Measurements from ENCODE around the gene ATXN1. TPM values are rescaled to one million over a fixed set of nuclear protein-coding genes. Genes with fewer than 3 reads are reported as not detected.
A peak's percentile ranks its signal among the peaks of the same experiment; 100 is the strongest.

Gene ATXN1
- total RNA-seq, 1 donor from 2014 or later: 18.4 TPM

DNA sequence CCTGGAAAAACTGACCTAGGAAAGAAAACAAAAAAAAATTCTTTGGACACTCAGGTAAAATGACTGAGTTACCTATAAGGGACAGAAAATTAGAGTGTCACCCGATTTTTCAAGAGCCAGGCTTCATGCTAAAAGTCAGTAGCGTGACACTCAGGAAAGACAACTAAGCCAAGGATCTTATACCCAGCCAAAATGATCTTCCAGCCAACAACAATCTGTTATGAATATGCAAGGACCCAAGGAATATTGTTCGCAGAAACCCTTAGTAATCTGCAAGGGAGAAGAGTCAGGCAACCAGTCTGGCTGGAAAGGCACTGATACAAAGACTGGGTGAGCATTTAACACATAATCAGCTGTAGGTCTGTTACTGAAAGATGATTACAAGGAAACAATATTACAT is 319.2 kb downstream of the ATXN1 start:
- Histone ChIP-seq H3K4me3 (ENCODE audit: low read depth, low read length) (no peak overlapping the region), H3K36me3 (ENCODE audit: control insufficient read depth, insufficient read depth, low read length) (no peaks in the 10 kb centered on the region), H3K27me3 (ENCODE audit: control insufficient read depth, insufficient read depth, low read length) (no peaks in the 10 kb centered on the region)
- DNase-seq (ENCODE audit: low read depth) (no peak), FAIRE-seq (no peak)
- TF ChIP-seq, protein P1, sequence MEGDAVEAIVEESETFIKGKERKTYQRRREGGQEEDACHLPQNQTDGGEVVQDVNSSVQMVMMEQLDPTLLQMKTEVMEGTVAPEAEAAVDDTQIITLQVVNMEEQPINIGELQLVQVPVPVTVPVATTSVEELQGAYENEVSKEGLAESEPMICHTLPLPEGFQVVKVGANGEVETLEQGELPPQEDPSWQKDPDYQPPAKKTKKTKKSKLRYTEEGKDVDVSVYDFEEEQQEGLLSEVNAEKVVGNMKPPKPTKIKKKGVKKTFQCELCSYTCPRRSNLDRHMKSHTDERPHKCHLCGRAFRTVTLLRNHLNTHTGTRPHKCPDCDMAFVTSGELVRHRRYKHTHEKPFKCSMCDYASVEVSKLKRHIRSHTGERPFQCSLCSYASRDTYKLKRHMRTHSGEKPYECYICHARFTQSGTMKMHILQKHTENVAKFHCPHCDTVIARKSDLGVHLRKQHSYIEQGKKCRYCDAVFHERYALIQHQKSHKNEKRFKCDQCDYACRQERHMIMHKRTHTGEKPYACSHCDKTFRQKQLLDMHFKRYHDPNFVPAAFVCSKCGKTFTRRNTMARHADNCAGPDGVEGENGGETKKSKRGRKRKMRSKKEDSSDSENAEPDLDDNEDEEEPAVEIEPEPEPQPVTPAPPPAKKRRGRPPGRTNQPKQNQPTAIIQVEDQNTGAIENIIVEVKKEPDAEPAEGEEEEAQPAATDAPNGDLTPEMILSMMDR (IDR thresholded peaks at IDR 0.05; ENCODE audit: insufficient read depth, low read length, severe bottlenecking): no peak

DNA sequence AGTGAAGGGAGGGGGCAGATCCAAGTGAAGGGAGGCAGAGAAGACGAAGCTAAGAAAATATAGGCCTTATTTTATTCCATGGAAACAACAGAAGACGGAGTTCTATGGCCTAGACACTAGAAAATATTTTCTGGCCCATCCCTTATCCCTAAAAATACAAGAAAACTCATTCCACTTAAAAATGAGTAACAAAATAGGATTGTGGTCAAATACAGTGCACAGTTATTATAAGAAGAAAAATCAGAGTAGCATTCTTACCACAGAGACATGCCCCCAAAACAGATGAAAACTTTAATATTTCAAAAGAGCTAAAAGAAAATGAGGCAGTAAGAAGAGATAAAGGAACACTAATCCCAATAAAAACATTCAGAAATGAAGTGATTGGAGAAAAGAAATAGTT is 320.0 kb downstream of the ATXN1 start:
- no peak overlapping the region for H3K4me3 ChIP-seq (ENCODE audit: low read depth, low read length)
- no peaks in the 10 kb centered on the region for H3K27me3 ChIP-seq (ENCODE audit: control insufficient read depth, insufficient read depth, low read length)
- no peaks in the 10 kb centered on the region for H3K36me3 ChIP-seq (ENCODE audit: control insufficient read depth, insufficient read depth, low read length)
- TF ChIP-seq, protein P1 (IDR thresholded peaks at IDR 0.05; ENCODE audit: insufficient read depth, low read length, severe bottlenecking): no peak
- FAIRE-seq: no peak
- no peak for DNase-seq (ENCODE audit: low read depth)

DNA sequence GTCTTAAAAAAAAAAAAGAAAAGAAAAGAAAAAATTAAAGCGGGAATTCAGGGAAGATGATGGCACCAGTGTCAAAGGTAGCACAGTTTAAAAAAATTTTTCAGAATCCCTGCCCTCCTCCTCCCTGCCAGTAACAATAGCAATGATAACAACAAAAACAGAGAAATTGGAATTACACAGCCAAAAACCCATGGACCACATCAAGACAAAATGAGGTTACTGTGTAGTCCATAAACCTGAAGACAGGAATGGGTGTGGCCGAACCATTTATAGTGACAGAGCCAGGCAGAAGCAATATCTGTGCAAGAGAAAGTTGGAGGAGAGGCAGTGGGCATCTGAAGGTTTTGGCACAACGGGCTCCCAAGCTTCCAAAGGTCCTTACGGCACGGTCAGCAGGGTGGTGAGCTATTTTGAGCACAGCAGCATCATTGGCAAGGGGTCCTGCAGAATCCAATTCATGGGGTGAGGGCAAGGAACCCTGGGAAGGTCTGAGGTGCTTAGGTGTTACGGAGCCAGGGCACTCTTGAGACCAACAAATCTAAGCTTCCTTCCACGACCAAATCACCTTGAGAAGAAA is 320.5 kb downstream of the ATXN1 start:
- TF ChIP-seq, protein P1 (IDR thresholded peaks at IDR 0.05; ENCODE audit: insufficient read depth, low read length, severe bottlenecking): no peak
- no peaks in the 10 kb centered on the region for H3K27me3 ChIP-seq (ENCODE audit: control insufficient read depth, insufficient read depth, low read length)
- no peak for FAIRE-seq
- no peak overlapping the region for H3K4me3 ChIP-seq (ENCODE audit: low read depth, low read length)
- no peaks in the 10 kb centered on the region for H3K36me3 ChIP-seq (ENCODE audit: control insufficient read depth, insufficient read depth, low read length)
- DNase-seq (ENCODE audit: low read depth): no peak

DNA sequence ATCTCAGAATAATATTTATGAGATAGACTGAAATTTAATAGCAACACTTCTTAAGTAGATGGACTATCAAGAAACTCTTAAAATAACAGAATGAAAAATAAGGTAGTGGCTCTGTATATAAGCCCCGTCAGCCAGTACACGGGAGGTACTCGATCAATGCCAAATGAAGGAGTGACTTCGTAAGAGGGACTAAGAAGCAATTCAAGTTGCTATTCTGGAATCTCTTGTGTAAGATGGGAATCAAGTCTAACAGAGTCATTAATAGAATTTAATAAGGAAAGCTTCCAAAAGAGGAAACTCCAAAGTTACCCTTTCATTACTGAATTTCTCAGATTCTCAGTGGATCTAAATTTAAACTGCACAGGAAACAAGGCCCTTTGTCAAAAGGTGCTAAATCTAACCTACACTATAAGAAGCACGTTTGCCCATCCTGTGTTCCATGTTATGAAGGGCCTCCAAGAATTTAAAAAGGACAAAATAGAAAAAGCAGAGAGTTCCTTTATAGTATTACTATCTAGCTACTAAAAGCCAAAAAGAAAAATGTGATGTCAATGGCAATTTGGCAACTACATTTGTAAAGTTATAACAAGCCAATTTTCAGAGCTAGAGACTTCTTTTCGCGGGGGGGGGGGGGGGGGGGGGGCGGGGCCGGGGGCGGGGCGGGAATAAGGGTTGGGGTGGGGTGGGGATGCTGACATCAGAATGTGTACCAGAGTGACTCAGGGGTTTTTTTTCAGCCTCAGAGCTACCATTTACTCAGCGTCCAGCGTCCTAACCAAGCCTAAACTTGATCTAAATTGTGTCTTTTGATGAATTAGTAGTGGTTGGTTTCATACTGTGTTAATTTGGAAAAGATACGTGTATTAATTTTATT is 322.3 kb downstream of the ATXN1 start:
- FAIRE-seq: no peak
- peak; percentile 83 for DNase-seq (ENCODE audit: low read depth)
- TF ChIP-seq, protein P1 (IDR thresholded peaks at IDR 0.05; ENCODE audit: insufficient read depth, low read length, severe bottlenecking): no peak
- H3K36me3 ChIP-seq (ENCODE audit: control insufficient read depth, insufficient read depth, low read length): no peaks in the 10 kb centered on the region
- H3K4me3 ChIP-seq (ENCODE audit: low read depth, low read length): no peak overlapping the region
- H3K27me3 ChIP-seq (ENCODE audit: control insufficient read depth, insufficient read depth, low read length): no peaks in the 10 kb centered on the region

DNA sequence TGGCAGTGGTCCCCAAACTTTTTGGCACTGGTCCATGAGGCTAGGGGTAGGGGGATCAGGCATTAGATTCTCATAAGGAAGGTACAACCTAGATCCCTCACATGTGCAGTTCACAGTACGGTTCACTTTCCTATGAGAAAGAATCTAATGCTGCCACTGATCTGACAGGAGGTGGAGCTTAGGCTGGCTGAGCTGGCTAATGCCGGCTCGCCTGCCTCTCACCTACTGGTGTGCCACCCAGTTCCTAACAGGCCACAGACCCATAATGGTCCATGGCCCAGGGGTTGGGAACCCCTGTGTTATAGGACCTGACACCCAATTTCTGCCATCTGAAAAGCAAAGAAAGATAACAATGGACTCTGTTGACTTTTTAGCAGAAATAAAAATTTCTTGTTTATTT is 323.3 kb downstream of the ATXN1 start:
- H3K27me3 ChIP-seq (ENCODE audit: control insufficient read depth, insufficient read depth, low read length): no peaks in the 10 kb centered on the region
- DNase-seq (ENCODE audit: low read depth) (no peak), FAIRE-seq (no peak)
- H3K4me3 ChIP-seq (ENCODE audit: low read depth, low read length): no peak overlapping the region
- TF ChIP-seq, protein P1 (IDR thresholded peaks at IDR 0.05; ENCODE audit: insufficient read depth, low read length, severe bottlenecking): no peak
- H3K36me3 ChIP-seq (ENCODE audit: control insufficient read depth, insufficient read depth, low read length): no peaks in the 10 kb centered on the region
